NCI-H1694 treated with DMSO at 0.1 percent for 48 hours (cell line): Measurements from ENCODE around the gene TRDN.

Experiments used
- DNase-seq: peaks from one replicate; lab custom pipeline; 2025; lab: John Stamatoyannopoulos, UW

Gene TRDN, protein sequence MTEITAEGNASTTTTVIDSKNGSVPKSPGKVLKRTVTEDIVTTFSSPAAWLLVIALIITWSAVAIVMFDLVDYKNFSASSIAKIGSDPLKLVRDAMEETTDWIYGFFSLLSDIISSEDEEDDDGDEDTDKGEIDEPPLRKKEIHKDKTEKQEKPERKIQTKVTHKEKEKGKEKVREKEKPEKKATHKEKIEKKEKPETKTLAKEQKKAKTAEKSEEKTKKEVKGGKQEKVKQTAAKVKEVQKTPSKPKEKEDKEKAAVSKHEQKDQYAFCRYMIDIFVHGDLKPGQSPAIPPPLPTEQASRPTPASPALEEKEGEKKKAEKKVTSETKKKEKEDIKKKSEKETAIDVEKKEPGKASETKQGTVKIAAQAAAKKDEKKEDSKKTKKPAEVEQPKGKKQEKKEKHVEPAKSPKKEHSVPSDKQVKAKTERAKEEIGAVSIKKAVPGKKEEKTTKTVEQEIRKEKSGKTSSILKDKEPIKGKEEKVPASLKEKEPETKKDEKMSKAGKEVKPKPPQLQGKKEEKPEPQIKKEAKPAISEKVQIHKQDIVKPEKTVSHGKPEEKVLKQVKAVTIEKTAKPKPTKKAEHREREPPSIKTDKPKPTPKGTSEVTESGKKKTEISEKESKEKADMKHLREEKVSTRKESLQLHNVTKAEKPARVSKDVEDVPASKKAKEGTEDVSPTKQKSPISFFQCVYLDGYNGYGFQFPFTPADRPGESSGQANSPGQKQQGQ

DNA sequence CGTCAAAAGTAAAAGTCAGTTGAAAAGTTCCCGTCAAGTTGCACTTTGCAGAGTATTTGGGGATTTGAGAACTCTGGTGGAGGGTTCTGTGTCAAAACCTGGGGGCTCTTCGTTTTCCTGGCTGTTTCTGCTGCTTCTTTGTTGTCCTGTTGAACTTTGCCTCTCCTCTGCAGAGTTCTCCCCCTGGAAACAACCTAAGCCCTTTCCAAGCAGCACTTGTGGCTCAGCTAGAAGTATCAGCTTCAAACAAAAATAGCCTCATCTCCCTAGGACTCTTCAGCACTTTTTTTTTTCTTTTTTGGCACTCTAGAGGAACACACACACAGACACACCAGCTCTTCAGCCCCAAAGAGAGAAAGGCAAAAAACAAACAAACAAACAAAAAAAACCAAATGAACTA is at the start of gene TRDN:
Gene TRDN (minus strand): TSS at position 169 of the 400 bp plus-strand sequence. CDS start 175 bp downstream, outside the sequence.
- no peak for DNase-seq

DNA sequence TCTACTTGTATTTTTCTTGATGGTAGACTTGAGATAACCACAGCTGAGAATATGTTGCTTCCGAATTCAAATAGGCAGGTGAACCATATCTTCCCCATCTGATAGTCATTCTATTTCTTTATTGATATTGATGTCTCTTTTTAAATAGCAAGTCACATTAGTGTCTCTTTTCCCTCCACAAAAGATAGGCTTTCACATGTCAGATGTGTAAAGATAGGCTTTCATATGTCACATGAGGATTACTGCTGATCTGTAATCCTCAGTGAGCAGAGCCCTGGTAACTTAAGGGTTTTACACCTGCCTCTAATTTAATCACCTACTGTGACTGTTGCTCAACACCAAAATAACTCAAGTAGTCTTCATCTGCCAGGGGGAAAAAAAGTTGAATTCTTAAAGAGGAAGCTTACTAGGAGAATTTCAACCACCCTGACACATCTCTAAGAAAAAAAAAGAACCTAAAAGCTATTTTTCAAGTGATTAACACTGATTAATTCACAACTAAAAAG is 45.3 kb upstream of the TRDN start:
- no peak for DNase-seq

DNA sequence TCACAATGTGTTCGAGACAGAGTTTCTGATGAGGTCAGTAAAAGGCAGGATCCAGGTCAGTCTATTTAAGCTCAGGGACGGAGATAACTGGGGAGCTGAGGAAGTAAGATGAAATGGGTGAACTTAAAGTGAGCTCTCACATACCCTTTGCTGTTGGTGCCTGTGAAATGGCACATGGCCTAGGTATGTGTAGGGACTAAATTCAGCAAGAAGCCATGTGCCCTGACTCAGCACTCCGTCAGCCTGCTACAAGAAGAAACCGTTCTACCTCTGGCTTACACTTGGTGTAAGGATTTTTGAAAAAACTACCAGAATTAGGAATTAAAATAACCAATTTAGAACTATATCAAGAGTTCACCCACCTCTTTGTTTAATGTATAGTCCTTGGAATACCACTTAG is 41.1 kb upstream of the TRDN start:
- no peak for DNase-seq

DNA sequence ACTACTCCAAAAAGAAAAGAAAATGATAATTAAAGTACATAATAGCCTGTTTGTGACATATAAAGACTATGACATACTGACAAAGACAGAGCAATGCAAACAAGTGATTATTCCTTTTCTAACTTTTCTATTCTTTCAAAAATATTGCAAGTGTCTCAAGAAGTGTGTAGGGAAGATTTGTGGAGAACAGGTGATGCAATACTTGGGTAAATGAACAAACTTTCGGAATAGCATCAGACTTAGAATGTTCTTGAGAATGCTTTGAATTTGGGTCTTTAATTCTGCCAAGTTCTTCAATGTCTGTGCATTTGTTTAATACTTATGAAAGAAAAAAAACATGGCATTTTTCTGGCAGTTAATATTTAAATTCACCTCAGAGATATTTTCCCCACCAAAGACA is 40.0 kb upstream of the TRDN start:
- no peak for DNase-seq

DNA sequence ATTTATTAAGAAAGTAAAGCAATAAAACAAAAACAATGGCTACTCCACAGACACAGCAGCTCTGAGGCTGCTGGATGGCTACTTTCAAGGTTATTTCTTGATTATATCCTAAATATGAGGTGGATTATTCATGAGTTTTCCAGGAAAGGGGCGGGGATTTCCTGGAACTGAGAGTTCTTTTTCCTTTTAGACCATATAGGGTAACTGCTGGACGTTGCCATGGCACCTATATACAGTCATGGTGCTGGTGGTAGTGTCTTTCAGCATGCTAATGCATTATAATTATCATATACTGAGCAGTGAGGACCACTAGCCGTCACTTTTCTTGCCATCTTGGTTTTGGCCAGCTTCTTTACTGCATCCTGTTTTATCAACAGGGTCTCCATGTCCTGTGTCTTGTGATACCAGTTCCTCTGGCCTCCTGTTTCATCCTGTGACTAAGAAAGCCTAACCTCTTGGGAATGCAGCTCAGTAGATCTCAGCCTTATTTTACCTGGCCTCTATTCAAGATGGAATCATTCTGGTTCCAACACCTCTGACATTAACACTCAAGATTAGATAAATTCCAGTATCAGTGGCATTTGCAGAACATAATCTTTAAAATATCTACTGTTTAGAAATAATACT is 32.3 kb upstream of the TRDN start:
- no peak for DNase-seq

DNA sequence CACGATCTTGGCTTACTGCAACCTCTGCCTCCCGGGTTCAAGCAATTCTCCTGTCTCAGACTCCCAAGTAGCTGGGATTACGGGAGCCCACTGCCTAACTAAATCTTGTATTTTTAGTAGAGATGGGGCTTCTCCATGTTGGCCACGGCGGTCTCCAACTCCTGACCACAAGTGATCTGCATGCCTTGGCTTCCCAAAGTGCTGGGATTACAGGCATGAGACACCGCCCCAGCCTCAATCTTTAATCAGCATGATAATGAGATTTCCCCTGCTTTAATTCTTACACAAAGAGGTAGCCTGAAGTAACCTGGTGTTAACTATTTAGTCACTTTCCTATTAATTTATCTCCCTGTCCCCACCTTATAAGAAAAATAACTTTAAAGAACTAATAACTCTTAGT is 31.3 kb upstream of the TRDN start:
- DNase-seq = no peak

DNA sequence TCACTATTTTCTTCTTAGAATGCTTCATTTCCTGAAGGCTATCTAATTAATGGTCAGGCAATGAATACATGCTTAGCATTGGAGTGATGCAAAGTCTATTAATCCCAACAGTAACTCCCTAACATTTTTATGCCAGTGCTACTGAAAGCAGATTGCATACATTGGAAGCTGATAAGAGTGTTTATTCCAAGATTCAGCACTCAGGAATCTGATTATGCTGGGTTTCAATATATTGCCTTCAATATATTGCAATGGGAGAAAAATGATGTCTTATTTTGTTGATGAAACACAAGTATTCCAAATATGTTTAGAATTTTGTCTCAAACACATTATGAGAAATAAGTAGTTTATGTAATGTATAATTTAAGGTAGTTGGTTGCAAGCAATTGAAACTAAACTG is 26.7 kb upstream of the TRDN start:
- no peak for DNase-seq

DNA sequence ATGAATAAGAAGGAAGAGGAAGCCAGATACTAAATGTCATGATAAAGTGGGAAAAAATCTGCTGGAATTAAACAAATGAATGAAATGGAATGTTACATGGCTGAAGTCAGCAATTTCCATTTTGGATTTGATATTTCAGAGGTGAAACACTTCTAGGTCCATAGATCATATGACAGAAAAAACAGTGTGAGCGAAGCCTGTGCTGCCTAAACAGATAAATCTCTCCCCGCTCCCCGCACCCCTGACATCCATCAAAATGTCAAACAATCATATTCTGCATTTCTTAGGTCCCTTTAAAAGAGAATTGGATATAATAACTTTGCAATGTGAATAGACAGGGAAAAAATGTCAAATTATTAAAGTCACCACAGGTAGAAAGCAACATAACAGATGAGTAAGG is 26.0 kb upstream of the TRDN start:
- no peak for DNase-seq

DNA sequence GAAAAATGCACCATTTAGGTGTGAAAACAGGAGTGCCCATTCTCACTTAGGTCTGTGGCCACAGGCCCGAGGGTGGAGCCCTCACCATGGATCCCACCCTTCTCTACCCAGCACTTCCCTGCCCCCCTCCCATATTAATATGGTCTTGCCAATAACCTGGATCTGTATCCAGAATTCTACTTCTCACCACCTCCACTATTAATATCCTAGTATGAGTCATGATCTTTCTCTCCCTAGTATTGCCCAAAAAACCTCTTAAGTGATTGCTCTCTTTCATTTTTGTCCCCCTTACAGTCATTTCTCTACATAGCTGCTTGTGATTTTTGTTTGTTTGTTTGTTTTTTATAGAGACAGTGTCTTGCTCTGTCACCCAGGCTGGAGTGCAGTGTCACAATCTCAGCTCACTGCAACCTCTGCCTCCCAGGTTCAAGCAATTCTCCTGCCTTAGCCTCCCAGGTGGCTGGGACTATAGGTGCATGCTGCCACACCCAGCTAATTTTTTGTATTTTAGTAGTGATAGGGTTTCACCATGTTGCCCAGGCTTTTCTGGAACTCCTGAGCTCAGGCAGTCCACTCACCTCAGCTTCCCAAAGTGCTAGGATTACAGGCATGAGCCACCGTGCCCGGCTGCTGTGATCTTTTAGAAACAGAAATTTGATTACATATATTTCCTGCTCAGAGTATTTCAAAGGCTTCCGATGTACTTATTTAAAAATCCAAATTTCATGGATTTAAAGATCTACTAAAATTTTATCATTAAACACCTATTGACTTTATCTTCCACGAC is 24.5 kb upstream of the TRDN start:
- no peak for DNase-seq

DNA sequence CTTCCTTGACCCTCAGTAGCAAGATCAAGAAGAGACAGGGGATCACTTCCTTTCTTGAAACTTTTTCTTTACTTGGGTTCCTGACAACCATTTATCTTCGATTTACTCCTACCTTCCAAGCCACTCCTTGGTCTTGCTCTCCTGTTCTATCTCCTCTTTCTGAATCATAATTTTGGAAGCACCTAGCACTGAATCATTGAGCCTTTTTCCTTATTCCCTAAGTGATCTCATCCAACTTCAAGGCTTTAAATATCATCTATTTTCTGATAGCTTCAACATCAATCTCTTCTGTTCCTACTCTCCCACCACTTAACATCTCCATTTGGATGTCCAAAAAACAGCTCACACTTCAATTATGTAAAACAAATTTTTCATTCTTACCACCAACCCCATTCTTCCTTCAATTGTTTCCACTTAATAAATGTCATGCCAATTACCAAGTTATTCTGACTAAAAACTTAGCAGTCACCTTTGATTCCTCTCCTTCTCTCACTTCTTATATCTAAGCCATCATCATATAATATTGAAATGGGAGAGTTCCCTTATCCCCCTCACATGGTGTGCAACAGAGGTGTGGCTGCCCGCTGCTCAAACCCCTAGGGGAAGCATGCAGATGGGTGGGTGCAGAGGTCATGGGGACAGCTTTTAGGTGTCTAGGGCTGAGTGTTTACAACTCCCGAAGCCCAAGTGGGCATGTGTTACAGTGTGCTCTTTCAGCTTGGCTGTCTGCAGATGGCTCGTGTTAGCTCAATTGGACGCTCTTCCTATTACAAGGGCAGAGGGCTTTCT is 23.4 kb upstream of the TRDN start:
- DNase-seq = no peak

DNA sequence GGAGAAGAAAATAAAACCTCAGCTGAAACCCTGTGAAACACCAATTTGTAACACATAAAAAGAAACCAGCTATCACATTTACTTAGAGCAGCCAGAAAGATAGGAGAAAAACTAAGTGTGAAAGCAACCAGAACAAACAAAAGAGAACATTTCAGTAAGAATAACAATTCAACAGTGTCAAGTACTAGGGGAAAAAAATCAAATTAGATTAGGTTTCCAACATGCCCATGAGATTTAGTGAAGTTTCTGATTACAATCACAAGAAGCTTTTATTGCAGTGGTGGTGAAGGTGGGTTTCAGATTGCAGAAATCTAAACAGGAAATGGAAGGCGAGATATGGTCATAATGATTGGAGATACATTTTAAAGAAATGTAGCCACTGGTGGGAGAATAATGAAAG is 22.1 kb upstream of the TRDN start:
- no peak for DNase-seq

DNA sequence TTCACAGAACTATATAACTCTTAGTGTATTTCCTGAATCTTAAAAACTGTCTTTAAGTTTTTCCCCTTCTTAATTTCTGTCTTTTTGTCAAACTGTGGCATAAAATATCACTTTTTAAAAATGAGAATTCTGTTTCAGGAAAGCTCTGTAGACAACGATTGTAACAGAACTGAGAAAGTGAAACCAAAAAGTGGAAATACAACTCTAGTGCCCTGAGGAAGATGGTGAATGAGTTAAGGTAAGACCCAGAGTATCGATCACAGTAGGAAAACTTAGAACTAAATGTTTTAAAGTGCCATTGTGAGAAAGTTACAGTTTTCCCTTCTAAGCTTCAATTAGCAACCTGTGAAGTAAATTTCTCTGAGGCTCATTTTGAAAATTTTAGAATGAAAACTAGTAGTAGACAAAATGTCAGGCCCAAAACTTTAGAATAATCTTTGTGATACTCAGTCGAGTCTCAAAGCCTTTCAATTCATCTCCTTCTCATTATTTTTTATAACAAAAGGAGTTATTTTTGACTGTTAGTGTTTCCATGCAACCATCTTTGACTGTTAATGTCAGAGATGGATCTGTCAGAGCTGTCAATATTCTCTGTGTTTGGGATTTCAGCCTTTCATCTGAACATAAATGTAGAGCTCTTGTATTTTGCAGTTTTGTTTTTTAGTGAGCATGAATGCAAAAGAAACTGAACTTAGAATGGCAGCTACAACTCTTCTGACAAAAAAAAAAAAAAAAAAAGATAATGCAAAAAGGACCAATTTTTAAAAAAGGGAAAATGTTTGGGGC is 19.0 kb upstream of the TRDN start:
- no peak for DNase-seq

DNA sequence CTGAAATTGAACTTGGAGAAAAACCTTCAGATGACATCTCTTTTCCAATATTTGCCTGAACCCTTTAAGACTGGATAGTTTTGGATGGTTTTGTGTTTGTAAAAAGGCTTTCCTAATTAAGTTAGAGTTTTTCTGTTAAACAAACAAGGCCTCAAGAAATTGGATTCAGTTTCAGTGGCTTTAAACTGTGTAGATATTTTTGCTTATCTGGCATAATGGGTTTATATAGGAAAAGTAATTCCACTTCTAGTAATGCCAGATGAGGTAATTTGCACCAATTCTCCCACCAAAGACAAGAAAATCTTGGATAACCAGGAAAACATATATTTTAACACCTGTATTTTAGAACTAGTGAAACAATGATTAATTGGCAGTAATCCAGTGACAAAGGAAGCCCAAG is 12.0 kb upstream of the TRDN start:
- no peak for DNase-seq

DNA sequence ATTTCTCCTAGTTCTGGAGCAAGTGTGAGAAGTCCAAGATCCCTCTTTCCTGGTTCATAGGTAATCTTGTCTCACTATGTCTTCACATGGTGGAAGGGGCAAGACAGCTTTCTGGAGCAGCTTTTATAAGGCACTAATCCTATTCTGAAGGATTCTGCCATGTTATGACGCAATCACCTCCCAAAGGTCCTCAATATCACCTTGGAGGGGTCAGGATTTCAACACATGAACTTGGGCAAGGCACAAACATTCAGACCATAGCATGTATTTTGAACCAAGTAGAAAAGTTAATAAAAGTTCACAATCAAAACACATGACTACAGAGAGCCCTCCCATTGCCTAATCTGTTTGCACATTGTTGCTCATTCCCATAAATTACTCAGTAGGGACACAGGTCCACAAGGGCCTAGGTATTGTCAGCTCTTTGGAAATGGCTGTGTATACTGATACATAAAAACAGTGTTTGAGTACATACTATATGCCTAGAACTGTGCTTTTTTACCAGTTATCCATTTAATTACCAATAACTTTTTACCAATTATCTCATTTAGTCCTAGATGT is 11.3 kb upstream of the TRDN start:
- no peak for DNase-seq

DNA sequence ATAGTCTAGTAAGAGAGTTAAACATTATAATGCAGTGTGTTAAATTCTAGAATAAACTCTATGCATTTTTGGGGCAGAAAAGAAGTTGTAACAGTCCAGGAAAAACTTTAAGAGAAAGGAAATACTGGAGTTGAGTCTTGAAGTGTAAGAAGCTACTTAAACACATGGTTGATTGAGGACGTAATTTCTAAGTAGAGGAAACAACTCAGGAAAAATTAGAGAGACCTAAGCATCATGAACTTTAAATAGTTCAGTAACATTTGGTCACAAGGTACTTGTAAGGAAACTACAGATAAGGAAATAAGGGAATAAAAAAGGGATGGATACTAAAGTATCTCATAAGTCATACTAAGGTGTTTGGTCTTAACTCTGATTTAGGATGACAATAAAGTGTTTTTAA is 4.7 kb upstream of the TRDN start:
- no peak for DNase-seq

DNA sequence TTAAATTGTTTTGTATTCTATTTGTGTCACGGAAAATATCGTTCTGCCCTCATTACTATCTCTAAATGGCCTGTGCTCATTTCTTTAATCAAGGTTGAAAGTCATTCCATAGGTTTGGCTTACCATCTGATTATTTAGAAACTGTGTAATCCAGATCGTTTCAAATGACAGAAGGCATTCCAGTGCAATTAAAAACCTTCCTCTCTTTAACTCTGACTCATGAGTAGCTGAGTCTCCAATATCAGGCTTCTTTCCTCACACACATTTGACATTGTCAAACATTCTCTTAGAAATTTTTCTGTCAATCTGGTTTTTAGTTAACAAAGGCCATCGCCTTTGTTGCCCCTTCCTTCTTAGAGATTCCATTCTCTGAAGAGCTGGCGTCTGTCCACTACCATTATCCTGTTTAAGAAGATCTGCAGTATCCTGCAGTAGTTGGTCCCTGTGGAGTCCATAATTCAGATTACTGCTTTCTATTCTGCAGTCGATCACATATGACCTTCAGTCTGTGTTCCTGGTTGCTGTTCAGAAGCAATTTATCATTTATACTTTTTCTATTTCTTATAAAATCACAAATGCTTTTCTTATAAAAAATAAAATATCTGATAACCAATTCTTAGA is 3.9 kb upstream of the TRDN start:
- no peak for DNase-seq

DNA sequence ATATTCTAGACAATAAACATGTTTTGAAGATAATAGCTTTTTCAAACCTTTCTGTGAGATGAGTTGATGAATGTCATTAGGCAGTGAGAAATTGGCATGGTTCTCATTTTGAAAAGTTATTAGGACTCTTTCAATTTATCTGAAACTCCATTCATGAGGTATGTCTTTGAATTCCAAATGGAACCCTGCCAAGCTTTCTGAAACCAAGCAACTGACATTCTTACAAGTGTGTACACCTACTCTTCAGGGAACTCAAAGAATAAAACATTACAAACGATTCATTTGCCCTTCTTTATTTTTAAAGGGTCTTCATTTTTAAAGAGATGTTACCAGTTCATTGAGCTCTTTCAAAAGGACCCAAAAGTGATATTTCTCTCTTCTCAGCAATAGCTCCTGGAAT is 2.1 kb upstream of the TRDN start:
- DNase-seq = no peak

DNA sequence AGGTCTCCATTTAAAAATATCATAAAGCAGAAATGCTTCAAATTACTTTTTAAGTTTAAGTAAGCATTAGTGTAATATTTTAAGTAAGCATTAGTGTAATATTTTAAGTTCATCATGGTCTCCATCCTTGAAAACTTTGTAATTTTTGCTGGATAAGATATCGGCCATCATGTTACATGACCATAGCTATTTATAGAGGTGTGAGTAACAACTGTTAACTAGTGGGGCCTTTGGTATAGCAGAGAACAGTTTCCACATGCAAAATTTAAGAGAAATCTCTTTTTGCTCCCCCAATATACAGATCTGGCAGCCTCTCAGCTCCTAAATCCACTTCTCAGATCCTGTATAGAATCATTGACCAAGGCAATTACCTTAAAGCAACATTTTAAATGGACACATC is 468 bp downstream of the TRDN start:
- DNase-seq = no peak

DNA sequence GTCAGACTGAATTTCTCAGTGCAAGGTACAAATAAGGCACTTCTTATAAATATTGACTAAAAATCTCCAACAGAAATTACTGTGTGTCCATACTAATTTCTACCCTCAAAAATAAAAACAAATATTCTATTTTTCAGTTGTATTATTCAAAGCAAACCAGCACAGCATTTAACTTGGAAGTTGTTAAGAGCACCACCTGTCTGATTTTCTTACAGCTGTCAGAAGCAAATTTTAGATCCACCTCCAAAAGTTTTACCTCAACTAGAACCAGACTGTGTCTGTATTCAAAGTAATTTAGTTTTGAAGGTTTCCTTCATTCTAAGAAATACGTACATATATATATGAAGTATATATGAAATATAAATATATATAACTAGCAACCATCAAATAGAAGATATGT is 1.2 kb downstream of the TRDN start:
- no peak for DNase-seq

DNA sequence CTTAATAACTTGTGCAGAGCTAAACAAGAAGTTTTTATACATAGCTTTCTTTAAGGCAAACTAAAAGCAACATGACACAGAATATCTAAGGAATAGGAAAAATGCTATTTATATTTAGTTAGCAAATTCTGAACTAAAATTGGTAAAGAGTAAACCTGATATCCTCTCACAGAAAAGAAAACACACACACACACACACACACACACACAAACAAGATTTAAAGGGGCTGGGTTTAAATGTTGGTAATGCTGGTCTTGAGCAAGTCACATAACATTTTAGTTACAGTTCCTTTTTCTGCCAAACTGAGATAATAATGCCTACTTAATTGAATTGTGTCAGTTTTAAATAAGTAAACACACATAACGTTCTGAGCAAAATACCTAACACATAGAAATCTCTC is 1.6 kb downstream of the TRDN start:
- no peak for DNase-seq
